ENCODE results near the gene NOL9. TPM values are rescaled to one million over a fixed set of nuclear protein-coding genes. Genes with fewer than 3 reads are reported as not detected.

The NOL9 gene
- total and polyA plus RNA-seq, 10 of the 15 experiments (the other 5 are each of a cell fraction or from before 2014, with no cell fraction given), result 3.9 to 35.9 (median 23.0) TPM

GRCh38 chr1:6544831-6545230, 9.5 kb downstream of the NOL9 start:
- no peaks in the 10 kb centered on the region for H3K4me1 ChIP-seq (ENCODE audit: control insufficient read depth, insufficient read depth, low read length)
- 70% methylated on average over 3 of the region's 3 CpGs for whole genome bisulfite sequencing (ENCODE audit: insufficient coverage, insufficient replicate concordance, low lambda C conversion rate, missing lambda C conversion rate)
- intact Hi-C loops (cut with micrococcal nuclease; ENCODE audit: unreplicated experiment) (no loop called here), in situ Hi-C loops (cut with MboI) (no loop called here)
- H3K79me2 ChIP-seq (ENCODE audit: control insufficient read depth, insufficient read depth, low read length), result no peaks in the 10 kb centered on the region
- no peaks in the 10 kb centered on the region for H3K27me3 ChIP-seq (replicated peaks in 1 of 2; ENCODE audit: control insufficient read depth in 2 of 2, insufficient read depth in 2 of 2, low read length in 1 of 2)
- ChIA-PET SMC1A (ENCODE audit: uncharacterized antibody, unreplicated experiment) (no interaction called here), POLR2A (no interaction called here), RAD21 (ENCODE audit: unreplicated experiment) (no interaction called here), CTCF (no interaction called here)
- no peak overlapping the region for H3K4me2 ChIP-seq (ENCODE audit: control insufficient read depth, insufficient read depth)
- no peaks in the 10 kb centered on the region for H3K9me3 ChIP-seq (replicated peaks; ENCODE audit: control insufficient read depth, insufficient read depth, low read length)
- H2AFZ ChIP-seq (ENCODE audit: control insufficient read depth, low read depth, low read length), result no peak overlapping the region
- peaks cover 9 to 13% of the 10 kb centered on the region in 2 experiments for H3K36me3 ChIP-seq (ENCODE audit: control insufficient read depth in 2 of 2, insufficient read depth in 2 of 2, low read length in 1 of 2)
- no peak overlapping the region for H3K4me3 ChIP-seq
- DNase-seq (ENCODE audit: low read depth, low spot score) (no peak), ATAC-seq (no peak), FAIRE-seq (no peak)
- peaks cover 3% of the 10 kb centered on the region; the same call in 1 of the 2 replicates for H4K20me1 ChIP-seq (ENCODE audit: control insufficient read depth, insufficient read depth)
- no peak overlapping the region for H3K27ac ChIP-seq (ENCODE audit: control insufficient read depth, insufficient read depth)
- no peak overlapping the region for H3K9ac ChIP-seq (ENCODE audit: control insufficient read depth, insufficient read depth, low read length)
- no TSS peak for BruUV-seq (replicated peaks)
- TF ChIP-seq LARP7 (IDR thresholded peaks at IDR 0.05) (no peak), MXI1 (IDR thresholded peaks at IDR 0.05; ENCODE audit: low read depth, low read length) (no peak), ZNF622 (IDR thresholded peaks at IDR 0.05) (no peak), SPI1 (IDR thresholded peaks at IDR 0.05; ENCODE audit: borderline replicate concordance, insufficient read depth, low read depth, low read length) (no peak), SUPT20H (IDR thresholded peaks at IDR 0.05; ENCODE audit: borderline replicate concordance, control insufficient read depth, low read depth, low read length) (no peak), E2F8 (IDR thresholded peaks at IDR 0.05; ENCODE audit: low read depth, partially characterized antibody) (no peak), HCFC1 (IDR thresholded peaks at IDR 0.05; ENCODE audit: low read length) (no peak), SMAD1 (IDR thresholded peaks at IDR 0.05; ENCODE audit: low read depth, partially characterized antibody) (no peak), SREBF2 (IDR thresholded peaks at IDR 0.05; ENCODE audit: low read length) (no peak), MEF2B (IDR thresholded peaks at IDR 0.05; ENCODE audit: partially characterized antibody, poor library complexity, severe bottlenecking) (no peak), TCF3 (IDR thresholded peaks at IDR 0.05; ENCODE audit: borderline replicate concordance, insufficient read depth, low read depth, low read length) (no peak), MLLT1 (IDR thresholded peaks at IDR 0.05) (no peak), TCF12 (IDR thresholded peaks at IDR 0.05; ENCODE audit: low read depth, low read length) (no peak), CTCF (IDR thresholded peaks at IDR 0.05 in 2 of 3, conservative IDR thresholded peaks at IDR 0.05 in 1 of 3; ENCODE audit: control insufficient read depth in 2 of 3, extremely low read depth in 1 of 3, insufficient read depth in 1 of 3, low read depth in 3 of 3, low read length in 3 of 3) (no peak), FOXM1 (IDR thresholded peaks at IDR 0.05; ENCODE audit: low read depth, low read length) (no peak), RELB (IDR thresholded peaks at IDR 0.05; ENCODE audit: low read depth) (no peak)
